Neural cell (in vitro differentiated cells): Measurements from ENCODE around the gene TNNT2. TPM values are rescaled to one million over a fixed set of nuclear protein-coding genes. Genes with fewer than 3 reads are reported as not detected.
A peak's percentile ranks its signal among the peaks of the same experiment; 100 is the strongest.

Source experiments
- H2AFZ ChIP-seq: fragments of 200-600, 300-800 bp; sonication (generic), shearing (Covaris generic); 2 replicates; pipeline ENCODE4 v1.6.0; 2014; ENCODE audit warnings: low read depth, mild to moderate bottlenecking, antibody characterized with exemption, low read length, moderate library complexity
- H3F3A ChIP-seq: fragments of 200-600 bp; shearing (Covaris generic); 2 replicates; pipeline ENCODE4 v1.6.1; 2016; ENCODE audit warnings: mild to moderate bottlenecking, moderate library complexity, mixed read lengths, antibody characterized with exemption, low read length; ENCODE audit not compliant: insufficient read depth, poor library complexity, severe bottlenecking
- H3K27ac ChIP-seq: fragments of 200-600, 300-800 bp; sonication (generic), shearing (Covaris generic); 2 replicates; pipeline ENCODE4 v1.5.1; 2014; ENCODE audit warnings: mild to moderate bottlenecking, low read length, moderate library complexity
- H3K27me3 ChIP-seq: fragments of 300-800, 200-600 bp; sonication (generic), shearing (Covaris generic); 2 replicates; pipeline ENCODE4 v1.6.0; 2014; ENCODE audit warnings: mild to moderate bottlenecking, low read depth, low read length, moderate library complexity; ENCODE audit not compliant: insufficient read depth
- H3K36me3 ChIP-seq: fragments of 300-800, 200-600 bp; sonication (generic), shearing (Covaris generic); 2 replicates; pipeline ENCODE4 v1.5.1; 2014; ENCODE audit warnings: mild to moderate bottlenecking, antibody characterized with exemption, low read length, moderate library complexity; ENCODE audit not compliant: insufficient read depth
- H3K4me2 ChIP-seq: fragments of 300-800, 200-600 bp; sonication (generic), shearing (Covaris generic); 2 replicates; pipeline ENCODE4 v1.6.0; 2014; ENCODE audit warnings: mild to moderate bottlenecking, low read length
- H3K4me3 ChIP-seq: fragments of 300-800, 200-600 bp; sonication (generic), shearing (Covaris generic); 2 replicates; pipeline ENCODE4 v1.5.1; 2014; ENCODE audit warnings: mild to moderate bottlenecking, low read length, moderate library complexity
- H3K79me2 ChIP-seq: fragments of 200-600 bp; shearing (Covaris generic); replicated peaks from 2 replicates; pipeline ENCODE4 v1.6.0; 2014; ENCODE audit warnings: mild to moderate bottlenecking, low read length, moderate library complexity; ENCODE audit not compliant: insufficient read depth
- H3K9ac ChIP-seq: fragments of 300-800, 200-600 bp; sonication (generic), shearing (Covaris generic); 2 replicates; pipeline ENCODE4 v1.6.1; 2016; ENCODE audit warnings: mild to moderate bottlenecking, low read length, mixed read lengths
- H3K9me2 ChIP-seq: fragments of 200-600 bp; shearing (Covaris generic); 2 replicates; pipeline ENCODE4 v1.6.1; 2016; ENCODE audit warnings: mild to moderate bottlenecking, low read length, mixed read lengths; ENCODE audit not compliant: insufficient read depth
- H3K9me3 ChIP-seq: fragments of 200-600, 300-800 bp; sonication (generic), shearing (Covaris generic); 2 replicates; pipeline ENCODE4 v1.6.1; 2016; ENCODE audit warnings: mild to moderate bottlenecking, mixed run types, low read length, moderate library complexity, mixed read lengths
- H4K20me1 ChIP-seq: fragments of 200-600 bp; shearing (Covaris generic); 2 replicates; pipeline ENCODE4 v1.6.1; 2016; ENCODE audit warnings: mild to moderate bottlenecking, mixed run types; ENCODE audit not compliant: insufficient read depth
- EP300 ChIP-seq: fragments of 450-650 bp; conservative IDR thresholded peaks from 2 replicates; pipeline ENCODE4 v1.6.1; 2014; ENCODE audit warnings: antibody characterized with exemption, mild to moderate bottlenecking, moderate library complexity; ENCODE audit not compliant: poor library complexity, severe bottlenecking
- EZH2 ChIP-seq: fragments of 200-600, 300-800 bp; shearing (Covaris generic), sonication (generic); IDR thresholded peaks from 2 replicates; pipeline ENCODE4 v1.6.1; 2014; ENCODE audit warnings: antibody characterized with exemption, low read length, borderline replicate concordance, mild to moderate bottlenecking; ENCODE audit not compliant: insufficient read depth, poor library complexity, severe bottlenecking
- MXI1 ChIP-seq: fragments of 450-650 bp; conservative IDR thresholded peaks from 2 replicates; pipeline ENCODE4 v1.6.1; 2014; ENCODE audit warnings: antibody characterized with exemption, mild to moderate bottlenecking; ENCODE audit not compliant: poor library complexity, severe bottlenecking
- POLR2AphosphoS5 ChIP-seq: IDR thresholded peaks from 2 replicates; pipeline ENCODE4 v1.6.1; 2012
- RAD21 ChIP-seq: fragments of 450-650 bp; conservative IDR thresholded peaks from 2 replicates; pipeline ENCODE4 v1.6.1; 2014; ENCODE audit warnings: antibody characterized with exemption, mild to moderate bottlenecking, moderate library complexity
- SMC3 ChIP-seq: fragments of 450-650 bp; conservative IDR thresholded peaks from 2 replicates; pipeline ENCODE4 v1.6.1; 2014; ENCODE audit warnings: antibody characterized with exemption, mild to moderate bottlenecking, moderate library complexity; ENCODE audit not compliant: poor library complexity
- TAF1 ChIP-seq: IDR thresholded peaks from 2 replicates; pipeline ENCODE4 v1.6.1; 2012; ENCODE audit warnings: low read depth
- polyA plus RNA-seq: library from polyadenylated mRNA; depleted of rRNA; stranded (reverse); fragments of >200 nt; gene quantifications from 2 replicates; pipeline ENCODE4 v1.2.3, GENCODE V29; 2014
- TF ChIP-seq, protein P1 (sequence below): IDR thresholded peaks from 2 replicates; pipeline ENCODE4 v1.6.1; 2012; ENCODE audit warnings: borderline replicate concordance
- TF ChIP-seq, protein P2 (sequence below): fragments of 450-650 bp; IDR thresholded peaks from 2 replicates; pipeline ENCODE4 v1.5.1; 2014; ENCODE audit warnings: antibody characterized with exemption, mild to moderate bottlenecking, moderate library complexity; ENCODE audit not compliant: poor library complexity, severe bottlenecking

TNNT2 gene
- polyA plus RNA-seq, 1 donor from 2014 or later, result not detected

- Histone ChIP-seq H3K27ac (no peak within 1 kb of the TSS), H3K27me3 (peaks cover 50% of the 10 kb centered on the region), H3K9me2 (no peaks in the 10 kb centered on the region), H2AFZ (no peak within 1 kb of the TSS), H4K20me1 (no peaks in the 10 kb centered on the region), H3K4me3 (peak within 1 kb of the TSS; percentile 53), H3F3A (no peaks in the 10 kb centered on the region), H3K79me2 (no peaks in the 10 kb centered on the region), H3K36me3 (no peaks in the 10 kb centered on the region), H3K9me3 (no peaks in the 10 kb centered on the region), H3K4me2 (no peak within 1 kb of the TSS), H3K9ac (no peak within 1 kb of the TSS)
- TF ChIP-seq POLR2AphosphoS5 (no peak), RAD21 (no peak), MXI1 (no peak), EZH2 (no peak), TAF1 (no peak), EP300 (no peak), SMC3 (no peak)
- TF ChIP-seq, protein P1, sequence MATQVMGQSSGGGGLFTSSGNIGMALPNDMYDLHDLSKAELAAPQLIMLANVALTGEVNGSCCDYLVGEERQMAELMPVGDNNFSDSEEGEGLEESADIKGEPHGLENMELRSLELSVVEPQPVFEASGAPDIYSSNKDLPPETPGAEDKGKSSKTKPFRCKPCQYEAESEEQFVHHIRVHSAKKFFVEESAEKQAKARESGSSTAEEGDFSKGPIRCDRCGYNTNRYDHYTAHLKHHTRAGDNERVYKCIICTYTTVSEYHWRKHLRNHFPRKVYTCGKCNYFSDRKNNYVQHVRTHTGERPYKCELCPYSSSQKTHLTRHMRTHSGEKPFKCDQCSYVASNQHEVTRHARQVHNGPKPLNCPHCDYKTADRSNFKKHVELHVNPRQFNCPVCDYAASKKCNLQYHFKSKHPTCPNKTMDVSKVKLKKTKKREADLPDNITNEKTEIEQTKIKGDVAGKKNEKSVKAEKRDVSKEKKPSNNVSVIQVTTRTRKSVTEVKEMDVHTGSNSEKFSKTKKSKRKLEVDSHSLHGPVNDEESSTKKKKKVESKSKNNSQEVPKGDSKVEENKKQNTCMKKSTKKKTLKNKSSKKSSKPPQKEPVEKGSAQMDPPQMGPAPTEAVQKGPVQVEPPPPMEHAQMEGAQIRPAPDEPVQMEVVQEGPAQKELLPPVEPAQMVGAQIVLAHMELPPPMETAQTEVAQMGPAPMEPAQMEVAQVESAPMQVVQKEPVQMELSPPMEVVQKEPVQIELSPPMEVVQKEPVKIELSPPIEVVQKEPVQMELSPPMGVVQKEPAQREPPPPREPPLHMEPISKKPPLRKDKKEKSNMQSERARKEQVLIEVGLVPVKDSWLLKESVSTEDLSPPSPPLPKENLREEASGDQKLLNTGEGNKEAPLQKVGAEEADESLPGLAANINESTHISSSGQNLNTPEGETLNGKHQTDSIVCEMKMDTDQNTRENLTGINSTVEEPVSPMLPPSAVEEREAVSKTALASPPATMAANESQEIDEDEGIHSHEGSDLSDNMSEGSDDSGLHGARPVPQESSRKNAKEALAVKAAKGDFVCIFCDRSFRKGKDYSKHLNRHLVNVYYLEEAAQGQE, result no peak
- TF ChIP-seq, protein P2, sequence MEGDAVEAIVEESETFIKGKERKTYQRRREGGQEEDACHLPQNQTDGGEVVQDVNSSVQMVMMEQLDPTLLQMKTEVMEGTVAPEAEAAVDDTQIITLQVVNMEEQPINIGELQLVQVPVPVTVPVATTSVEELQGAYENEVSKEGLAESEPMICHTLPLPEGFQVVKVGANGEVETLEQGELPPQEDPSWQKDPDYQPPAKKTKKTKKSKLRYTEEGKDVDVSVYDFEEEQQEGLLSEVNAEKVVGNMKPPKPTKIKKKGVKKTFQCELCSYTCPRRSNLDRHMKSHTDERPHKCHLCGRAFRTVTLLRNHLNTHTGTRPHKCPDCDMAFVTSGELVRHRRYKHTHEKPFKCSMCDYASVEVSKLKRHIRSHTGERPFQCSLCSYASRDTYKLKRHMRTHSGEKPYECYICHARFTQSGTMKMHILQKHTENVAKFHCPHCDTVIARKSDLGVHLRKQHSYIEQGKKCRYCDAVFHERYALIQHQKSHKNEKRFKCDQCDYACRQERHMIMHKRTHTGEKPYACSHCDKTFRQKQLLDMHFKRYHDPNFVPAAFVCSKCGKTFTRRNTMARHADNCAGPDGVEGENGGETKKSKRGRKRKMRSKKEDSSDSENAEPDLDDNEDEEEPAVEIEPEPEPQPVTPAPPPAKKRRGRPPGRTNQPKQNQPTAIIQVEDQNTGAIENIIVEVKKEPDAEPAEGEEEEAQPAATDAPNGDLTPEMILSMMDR, result no peak
Measured at GRCh38 chr1:201399018-201399351, 21.5 kb upstream of the TNNT2 start, which contains the start of gene LAD1. LAD1 (minus strand) TSS chr1:201399324; CDS start chr1:201399306, 18 bp downstream.

GRCh38 chr1:201397675-201398074 is 20.2 kb upstream of the TNNT2 start:
- H3K27me3 ChIP-seq, result peaks cover 50% of the 10 kb centered on the region
- TF ChIP-seq TAF1, result no peak
- no peak for TF ChIP-seq SMC3
- TF ChIP-seq, protein P1, result no peak
- no peak for TF ChIP-seq EZH2
- no peak for TF ChIP-seq POLR2AphosphoS5
- no peak for TF ChIP-seq EP300
- no peak for TF ChIP-seq MXI1
- TF ChIP-seq, protein P2, result no peak
- no peak for TF ChIP-seq RAD21

More at GRCh38 chr1:201397675-201398074, 20.2 kb upstream of the TNNT2 start:
- Histone ChIP-seq H3K9ac (no peak overlapping the region), H3K9me3 (no peaks in the 10 kb centered on the region), H3K27ac (no peak overlapping the region), H4K20me1 (no peaks in the 10 kb centered on the region), H3F3A (no peaks in the 10 kb centered on the region), H2AFZ (no peak overlapping the region), H3K79me2 (no peaks in the 10 kb centered on the region), H3K9me2 (no peaks in the 10 kb centered on the region), H3K4me3 (no peak overlapping the region), H3K4me2 (no peak overlapping the region), H3K36me3 (no peaks in the 10 kb centered on the region)
